DMS53 (cell line): ENCODE results near the gene CNTN1.

Experiments
- DNase-seq: peaks from one replicate; lab custom pipeline; 2025; lab: John Stamatoyannopoulos, UW

CNTN1 gene

GRCh38 chr12:41108032-41108431 is 415.8 kb downstream of the CNTN1 start:
- no peak for DNase-seq

DNA sequence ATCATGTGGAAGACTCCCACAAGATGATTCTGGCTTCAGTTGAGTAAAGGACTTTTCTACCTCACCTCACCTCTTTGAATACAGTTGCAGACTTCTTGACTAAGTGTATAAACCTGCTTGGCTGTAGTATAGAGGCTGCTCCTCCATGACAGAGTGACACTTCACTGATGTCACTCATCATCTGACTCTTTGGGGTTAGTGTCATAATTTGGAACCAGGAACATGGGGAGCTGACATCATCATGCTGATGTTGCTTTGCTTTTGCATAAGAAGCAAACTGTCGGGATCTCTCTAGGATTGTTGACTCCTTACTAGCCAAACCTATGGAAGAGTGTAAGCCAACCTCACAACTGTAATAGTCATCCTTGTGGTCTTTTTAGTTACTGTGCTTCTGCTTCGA is 420.7 kb downstream of the CNTN1 start:
- no peak for DNase-seq

DNA sequence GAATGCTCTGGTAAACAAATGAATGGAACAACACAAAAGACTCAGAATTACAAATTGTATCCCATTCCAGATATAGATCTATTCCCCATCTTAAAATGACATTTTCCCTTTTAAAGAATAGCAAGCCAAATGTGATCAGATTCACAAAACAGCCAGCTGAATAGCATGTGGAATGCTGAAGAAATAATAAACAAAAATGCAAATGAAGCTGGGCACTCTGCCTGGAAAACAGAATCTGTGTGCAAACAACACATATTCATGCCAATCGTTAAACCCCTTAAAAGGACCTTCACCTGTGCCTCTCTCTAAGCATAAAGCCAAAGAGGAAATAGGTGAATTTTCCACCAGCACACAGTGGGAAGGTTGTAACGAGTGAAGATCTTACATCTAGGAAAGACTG is 428.0 kb downstream of the CNTN1 start:
- DNase-seq: no peak

GRCh38 chr12:41121374-41121773 is 429.1 kb downstream of the CNTN1 start:
- DNase-seq: no peak
